HEK293 (cell line): ENCODE measurements around the gene OR8B4.

Source experiments
- ZNF184 ChIP-seq: fragments of 450-650 bp; IDR thresholded peaks from 2 replicates; pipeline ENCODE4 v1.5.1; 2018; ENCODE audit warnings: missing biosample characterization, mild to moderate bottlenecking, missing genetic modification characterization
- ZNF223 ChIP-seq: fragments of 450-650 bp; formaldehyde crosslinking; IDR thresholded peaks from 2 replicates; pipeline ENCODE4 v1.5.1; 2016; ENCODE audit warnings: missing biosample characterization, missing genetic modification characterization
- ZNF394 ChIP-seq: fragments of 450-650 bp; formaldehyde crosslinking; IDR thresholded peaks from 2 replicates; pipeline ENCODE4 v1.5.1; 2016; ENCODE audit warnings: missing biosample characterization, missing genetic modification characterization, mild to moderate bottlenecking, moderate library complexity, borderline replicate concordance
- TF ChIP-seq, protein P1 (sequence below): fragments of 450-650 bp; formaldehyde crosslinking; IDR thresholded peaks from 2 replicates; pipeline ENCODE4 v1.5.1; 2016; ENCODE audit warnings: missing biosample characterization, missing genetic modification characterization
- TF ChIP-seq, protein P2 (sequence below): fragments of 450-650 bp; formaldehyde crosslinking; IDR thresholded peaks from 2 replicates; pipeline ENCODE4 v1.5.1; 2016; ENCODE audit warnings: missing biosample characterization, missing genetic modification characterization
- TF ChIP-seq, protein P3 (sequence below): fragments of 450-650 bp; IDR thresholded peaks from 2 replicates; pipeline ENCODE4 v1.5.1; 2018; ENCODE audit warnings: missing biosample characterization, mild to moderate bottlenecking, missing genetic modification characterization

DNA sequence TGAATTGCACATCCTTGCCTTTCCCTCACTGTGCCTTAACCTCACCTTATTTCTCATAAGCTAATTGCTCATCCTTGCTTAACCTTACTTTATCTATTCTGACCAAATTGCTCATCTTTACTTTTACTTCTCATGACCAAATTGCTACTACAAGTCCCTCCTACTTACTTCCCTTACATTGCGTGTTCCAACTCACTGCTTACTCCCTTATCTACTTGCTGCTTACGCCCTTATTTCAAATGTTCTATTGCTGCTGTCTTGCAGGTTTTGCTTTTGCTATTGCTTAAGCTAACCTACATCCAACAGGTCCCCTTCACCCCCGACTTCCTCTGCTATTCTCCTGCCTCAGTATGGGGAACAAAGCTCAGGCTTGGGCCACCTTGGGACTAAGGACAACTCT lies 48.4 kb downstream of the OR8B4 start:
- TF ChIP-seq ZNF223 (no peak), ZNF184 (tag by site-specific recombination) (no peak), ZNF394 (tag by site-specific recombination) (no peak)
- TF ChIP-seq, protein P1, sequence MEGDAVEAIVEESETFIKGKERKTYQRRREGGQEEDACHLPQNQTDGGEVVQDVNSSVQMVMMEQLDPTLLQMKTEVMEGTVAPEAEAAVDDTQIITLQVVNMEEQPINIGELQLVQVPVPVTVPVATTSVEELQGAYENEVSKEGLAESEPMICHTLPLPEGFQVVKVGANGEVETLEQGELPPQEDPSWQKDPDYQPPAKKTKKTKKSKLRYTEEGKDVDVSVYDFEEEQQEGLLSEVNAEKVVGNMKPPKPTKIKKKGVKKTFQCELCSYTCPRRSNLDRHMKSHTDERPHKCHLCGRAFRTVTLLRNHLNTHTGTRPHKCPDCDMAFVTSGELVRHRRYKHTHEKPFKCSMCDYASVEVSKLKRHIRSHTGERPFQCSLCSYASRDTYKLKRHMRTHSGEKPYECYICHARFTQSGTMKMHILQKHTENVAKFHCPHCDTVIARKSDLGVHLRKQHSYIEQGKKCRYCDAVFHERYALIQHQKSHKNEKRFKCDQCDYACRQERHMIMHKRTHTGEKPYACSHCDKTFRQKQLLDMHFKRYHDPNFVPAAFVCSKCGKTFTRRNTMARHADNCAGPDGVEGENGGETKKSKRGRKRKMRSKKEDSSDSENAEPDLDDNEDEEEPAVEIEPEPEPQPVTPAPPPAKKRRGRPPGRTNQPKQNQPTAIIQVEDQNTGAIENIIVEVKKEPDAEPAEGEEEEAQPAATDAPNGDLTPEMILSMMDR (tag by site-specific recombination), result no peak
- TF ChIP-seq, protein P2, sequence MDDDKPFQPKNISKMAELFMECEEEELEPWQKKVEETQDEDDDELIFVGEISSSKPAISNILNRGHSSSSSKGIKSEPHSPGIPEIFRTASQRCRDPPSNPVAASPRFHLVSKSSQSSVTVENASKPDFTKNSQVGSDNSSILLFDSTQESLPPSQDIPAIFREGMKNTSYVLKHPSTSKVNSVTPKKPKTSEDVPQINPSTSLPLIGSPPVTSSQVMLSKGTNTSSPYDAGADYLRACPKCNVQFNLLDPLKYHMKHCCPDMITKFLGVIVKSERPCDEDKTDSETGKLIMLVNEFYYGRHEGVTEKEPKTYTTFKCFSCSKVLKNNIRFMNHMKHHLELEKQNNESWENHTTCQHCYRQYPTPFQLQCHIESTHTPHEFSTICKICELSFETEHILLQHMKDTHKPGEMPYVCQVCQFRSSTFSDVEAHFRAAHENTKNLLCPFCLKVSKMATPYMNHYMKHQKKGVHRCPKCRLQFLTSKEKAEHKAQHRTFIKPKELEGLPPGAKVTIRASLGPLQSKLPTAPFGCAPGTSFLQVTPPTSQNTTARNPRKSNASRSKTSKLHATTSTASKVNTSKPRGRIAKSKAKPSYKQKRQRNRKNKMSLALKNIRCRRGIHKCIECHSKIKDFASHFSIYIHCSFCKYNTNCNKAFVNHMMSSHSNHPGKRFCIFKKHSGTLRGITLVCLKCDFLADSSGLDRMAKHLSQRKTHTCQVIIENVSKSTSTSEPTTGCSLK (tag by site-specific recombination), result no peak
- TF ChIP-seq, protein P3, sequence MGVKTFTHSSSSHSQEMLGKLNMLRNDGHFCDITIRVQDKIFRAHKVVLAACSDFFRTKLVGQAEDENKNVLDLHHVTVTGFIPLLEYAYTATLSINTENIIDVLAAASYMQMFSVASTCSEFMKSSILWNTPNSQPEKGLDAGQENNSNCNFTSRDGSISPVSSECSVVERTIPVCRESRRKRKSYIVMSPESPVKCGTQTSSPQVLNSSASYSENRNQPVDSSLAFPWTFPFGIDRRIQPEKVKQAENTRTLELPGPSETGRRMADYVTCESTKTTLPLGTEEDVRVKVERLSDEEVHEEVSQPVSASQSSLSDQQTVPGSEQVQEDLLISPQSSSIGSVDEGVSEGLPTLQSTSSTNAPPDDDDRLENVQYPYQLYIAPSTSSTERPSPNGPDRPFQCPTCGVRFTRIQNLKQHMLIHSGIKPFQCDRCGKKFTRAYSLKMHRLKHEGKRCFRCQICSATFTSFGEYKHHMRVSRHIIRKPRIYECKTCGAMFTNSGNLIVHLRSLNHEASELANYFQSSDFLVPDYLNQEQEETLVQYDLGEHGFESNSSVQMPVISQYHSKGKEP (tag by site-specific recombination), result no peak
